SKM-1 (cell line): ENCODE results near the gene PIN4.
"Not testable (repeated sequence)": the region's sequence is repeated elsewhere in the genome, so short reads cannot be mapped to it uniquely, and the experiment has no call there.

ENCODE experiments used
- DNase-seq: peaks from one replicate; lab custom pipeline; 2025; ENCODE audit not compliant: unreplicated experiment; lab: John Stamatoyannopoulos, UW

The PIN4 gene

GRCh38 chrX:72181178-72182125 lies at the start of gene PIN4:
PIN4 (plus strand) TSS chrX:72181757; CDS start chrX:72181786, 29 bp downstream.
- peak; percentile 70 for DNase-seq

DNA sequence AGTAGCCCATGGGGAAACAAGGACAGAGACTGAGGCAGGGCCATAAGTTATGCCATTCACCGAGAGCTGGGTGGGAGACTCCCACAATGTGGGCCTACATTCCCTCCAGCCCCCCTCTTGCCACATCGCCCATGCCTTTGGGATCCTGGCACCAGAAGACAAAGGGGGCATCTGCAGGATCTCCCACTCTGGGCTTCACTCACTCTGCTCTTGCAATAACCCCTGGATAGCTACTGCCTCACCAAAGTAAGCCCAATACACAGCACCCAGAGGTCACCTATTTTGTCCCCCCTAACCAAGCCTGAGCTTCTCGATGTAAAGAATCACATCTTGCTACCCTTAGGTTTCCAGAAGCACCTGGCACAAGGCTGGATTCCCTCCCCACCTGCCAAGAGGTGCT lies 49.1 kb upstream of the PIN4 start:
- DNase-seq: no peak

DNA sequence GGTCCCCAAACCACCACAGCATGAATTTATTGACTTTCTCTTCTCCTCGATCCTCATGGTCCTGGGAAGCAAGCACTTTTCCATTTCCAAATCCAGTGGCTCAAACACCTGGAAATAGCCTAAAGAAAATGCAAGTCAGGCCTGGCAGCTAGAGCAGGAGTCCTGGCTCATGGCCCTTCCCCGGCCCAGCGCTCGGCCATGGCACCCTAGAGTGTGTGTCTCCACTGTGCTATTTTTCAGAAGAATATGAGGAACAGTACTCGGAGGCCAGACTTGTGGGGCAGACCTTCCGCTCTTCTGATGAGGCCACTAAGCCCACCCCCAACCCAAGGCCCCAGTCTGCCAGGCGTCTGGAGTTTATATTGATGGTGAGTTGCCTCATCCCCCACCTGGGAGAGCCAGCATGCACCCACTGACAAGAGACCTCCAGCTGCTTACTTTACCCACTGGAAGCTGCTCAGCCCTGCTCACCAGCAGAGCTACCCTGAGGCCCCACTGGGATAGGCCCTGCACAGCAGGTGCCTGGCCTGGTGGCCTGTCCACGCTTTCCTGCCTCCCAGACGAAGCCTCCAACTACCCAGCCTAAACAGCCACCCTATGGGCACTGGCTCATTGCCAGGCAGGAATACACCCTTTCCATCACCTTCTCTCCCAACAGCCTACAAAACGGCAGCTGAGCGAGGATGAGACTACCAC lies 47.6 kb upstream of the PIN4 start:
- DNase-seq: no peak

DNA sequence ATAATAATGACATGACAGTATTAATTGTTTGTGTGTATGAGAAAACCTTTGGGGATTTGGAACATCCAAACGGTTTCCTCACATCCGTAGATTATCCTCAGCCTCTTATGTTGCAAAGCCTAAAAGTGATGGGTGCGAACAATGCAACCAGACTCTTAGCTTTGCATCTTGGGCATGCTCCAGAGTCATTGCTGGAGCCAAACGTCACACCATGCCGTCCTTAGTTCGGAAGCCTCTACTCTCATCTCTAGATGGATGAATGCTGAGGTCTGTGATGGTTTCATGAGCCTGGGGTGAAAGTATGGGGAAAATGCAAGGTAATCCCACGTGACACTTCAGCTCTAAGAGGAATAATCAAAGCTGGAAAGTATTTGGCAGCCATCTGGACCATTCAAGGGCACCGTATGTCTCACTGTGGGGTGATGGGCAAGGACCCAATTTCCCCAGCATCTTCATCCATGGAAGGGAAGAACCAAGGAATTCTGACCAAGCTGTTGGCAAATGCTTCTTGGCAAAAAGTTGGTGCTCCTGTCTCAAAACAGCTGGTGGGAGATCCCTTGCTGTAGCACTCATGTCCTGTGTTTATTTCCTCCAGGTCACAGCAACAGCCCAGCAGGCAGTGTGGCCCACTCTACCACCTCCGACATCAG lies 43.6 kb upstream of the PIN4 start:
- DNase-seq: no peak

DNA sequence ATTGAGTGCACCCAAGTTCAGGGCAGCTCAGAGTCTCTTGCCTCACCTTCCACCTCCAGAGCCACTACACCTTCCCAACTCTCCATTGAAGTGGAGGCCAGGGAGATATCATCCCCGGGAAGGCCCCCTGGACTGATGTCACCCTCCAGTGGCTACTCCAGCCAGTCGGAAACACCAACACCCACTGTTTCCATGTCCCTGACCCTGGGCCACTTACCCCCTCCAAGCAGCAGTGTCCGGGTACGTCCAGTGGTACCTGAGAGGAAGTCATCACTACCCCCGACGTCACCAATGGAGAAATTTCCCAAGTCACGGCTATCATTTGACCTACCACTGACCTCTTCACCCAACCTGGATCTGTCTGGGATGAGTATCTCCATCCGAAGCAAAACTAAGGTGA lies 42.0 kb upstream of the PIN4 start:
- DNase-seq: no peak

GRCh38 chrX:72141372-72142004 lies 40.1 kb upstream of the PIN4 start:
- DNase-seq: no peak

DNA sequence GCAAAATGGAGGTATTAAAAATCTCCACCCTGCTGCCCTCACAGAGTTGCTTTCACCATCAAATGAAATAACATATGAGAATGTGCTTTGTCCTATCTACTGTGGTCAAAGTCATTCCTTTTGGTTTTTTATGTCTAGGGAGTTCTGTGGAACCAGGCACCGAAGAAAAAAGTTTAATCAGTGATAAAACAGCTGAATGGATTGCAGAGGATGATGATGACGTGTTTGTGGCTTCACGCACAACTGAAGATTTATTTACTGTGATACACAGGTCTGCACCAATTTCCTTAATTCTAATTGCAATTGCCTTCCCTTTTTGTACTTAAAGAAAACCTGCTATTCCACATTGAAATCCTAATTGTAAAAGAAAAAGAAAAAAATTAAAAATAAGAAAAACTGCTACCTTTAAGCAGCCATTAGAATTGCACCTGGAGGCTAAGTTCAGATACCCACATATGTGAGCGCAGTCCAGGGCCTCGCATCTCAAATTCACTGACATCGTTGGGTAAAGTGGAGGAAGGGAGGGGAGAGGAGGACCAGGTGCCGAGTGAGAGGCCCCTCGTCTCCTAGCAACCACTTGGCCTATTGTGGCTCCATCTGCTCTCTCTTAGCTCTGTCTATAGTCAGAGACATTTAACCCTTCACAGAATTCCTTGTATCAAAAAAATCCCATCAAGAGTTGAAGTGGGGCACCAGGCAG lies 39.3 kb upstream of the PIN4 start:
- DNase-seq: no peak

- DNase-seq: no peak
These were observed 38.6 kb upstream of the PIN4 start for GRCh38 chrX:72142794-72143608.

- DNase-seq: no peak
These were observed 38.0 kb upstream of the PIN4 start for GRCh38 chrX:72143609-72143907.

DNA sequence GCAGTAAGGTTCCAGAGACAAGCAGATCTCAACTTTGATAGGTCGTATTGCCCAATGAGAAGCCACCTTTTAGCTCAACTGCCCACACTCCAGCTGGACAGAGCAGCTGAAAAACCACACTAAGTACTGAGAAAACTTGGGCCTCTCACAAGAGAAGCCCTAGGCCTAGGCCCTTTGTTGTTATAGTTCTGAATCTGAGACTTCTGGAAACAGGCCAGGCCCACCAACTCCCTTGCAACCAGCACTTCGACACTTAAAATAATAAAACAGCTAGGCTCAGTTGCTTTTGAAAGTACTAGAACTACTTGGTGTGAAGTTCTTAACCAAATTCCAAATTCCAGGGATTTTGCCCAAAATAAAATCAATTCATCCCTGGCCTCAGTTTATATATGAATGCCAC lies 36.4 kb upstream of the PIN4 start:
- DNase-seq: no peak

GRCh38 chrX:72146527-72146926 lies 35.0 kb upstream of the PIN4 start:
- DNase-seq: no peak

- no peak for DNase-seq
These were observed 22.8 kb upstream of the PIN4 start for GRCh38 chrX:72158773-72159172.

DNA sequence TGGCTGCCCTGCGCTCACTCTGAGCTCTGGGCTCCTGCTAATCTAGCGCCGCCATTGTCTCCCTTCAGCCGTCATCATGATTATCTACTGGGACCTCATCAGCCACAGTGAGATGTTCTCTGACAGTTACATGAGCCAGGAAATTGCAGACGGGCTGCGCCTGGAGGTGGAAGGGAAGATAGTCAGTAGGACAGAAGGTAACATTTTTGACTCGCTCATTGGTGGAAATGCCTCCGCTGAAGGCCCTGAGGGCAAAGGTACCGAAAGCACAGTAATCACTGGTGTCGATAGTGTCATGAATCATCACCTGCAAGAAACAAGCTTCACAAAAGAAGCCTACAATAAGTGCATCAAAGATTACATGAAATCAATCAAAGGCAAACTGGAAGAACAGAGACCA lies 21.8 kb upstream of the PIN4 start:
- DNase-seq: no peak

- DNase-seq: no peak
These were observed 16.0 kb upstream of the PIN4 start for GRCh38 chrX:72165551-72165950.

DNA sequence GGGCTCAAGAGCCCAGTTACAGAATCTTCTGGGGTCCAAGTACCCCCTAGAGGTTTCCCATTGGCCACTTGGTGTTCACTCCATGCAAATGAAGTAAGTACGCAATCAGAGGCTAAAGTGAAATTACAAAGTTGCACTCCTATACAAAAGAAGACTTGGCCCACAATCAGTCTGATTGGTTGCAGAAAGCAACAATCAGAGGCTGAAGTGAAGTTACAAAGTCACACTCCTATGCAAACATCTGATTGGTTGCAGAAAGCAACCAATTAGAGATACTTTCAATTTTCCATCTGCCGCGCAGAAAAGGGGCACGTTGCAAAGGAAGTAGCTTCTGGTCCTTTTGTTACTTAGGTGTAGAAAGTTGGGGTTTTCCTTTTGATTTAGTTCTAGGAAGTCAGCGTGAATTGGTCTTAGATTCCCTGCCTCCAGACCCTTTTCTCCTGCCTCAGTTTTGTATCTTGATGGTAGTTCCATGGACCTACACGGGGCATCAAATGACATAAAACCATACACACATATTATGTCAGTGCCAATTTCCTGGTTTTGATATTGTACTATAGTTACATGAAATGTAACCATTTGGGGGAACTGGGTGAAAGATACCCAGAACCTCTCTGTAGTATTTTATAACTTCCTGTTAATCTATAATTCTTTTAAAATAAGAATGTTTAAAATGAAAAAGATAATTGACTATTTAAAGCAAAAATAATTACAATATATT lies 12.4 kb upstream of the PIN4 start:
- DNase-seq: no peak

- DNase-seq: not testable (repeated sequence)
These were observed 5.3 kb upstream of the PIN4 start for GRCh38 chrX:72176289-72176688.

GRCh38 chrX:72176981-72177380 lies 4.6 kb upstream of the PIN4 start:
- no peak for DNase-seq

GRCh38 chrX:72180539-72180938 lies 1.0 kb upstream of the PIN4 start:
- DNase-seq: no peak

DNA sequence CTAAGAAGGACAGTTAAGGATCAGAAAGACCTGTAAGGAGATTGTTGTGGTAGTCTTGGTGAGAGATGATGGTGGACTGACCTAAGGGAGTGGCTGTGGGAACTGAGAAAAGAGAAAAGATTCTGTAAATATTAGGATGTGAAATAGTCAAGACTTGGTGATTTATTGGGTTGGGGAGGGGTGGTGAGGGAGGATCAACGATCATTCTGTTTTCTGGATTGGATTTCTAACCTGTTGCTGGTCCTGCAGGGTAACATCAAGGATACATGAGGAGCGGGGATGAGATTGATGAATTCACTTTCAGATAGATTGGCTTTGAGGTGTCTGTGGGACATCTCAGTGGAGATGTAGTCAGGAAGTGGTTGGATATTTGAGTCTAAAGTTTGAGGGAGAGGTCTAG lies 1.4 kb downstream of the PIN4 start:
- no peak for DNase-seq
